Liver (tissue), 3 donors: ENCODE data around the gene IL21R.

ENCODE experiments used
- CTCF ChIP-seq: fragments of 150-350 bp; IDR thresholded peaks from 2 replicates; pipeline ENCODE4 v1.5.1; 2017; ENCODE audit warnings: improper control_type of control experiment, low read depth, low read length; ENCODE audit not compliant: missing input control
- MAX ChIP-seq: IDR thresholded peaks from 2 replicates; pipeline ENCODE4 v1.6.1; 2016; ENCODE audit warnings: antibody characterized with exemption
- RAD21 ChIP-seq, 2 donors: IDR thresholded peaks; 2 replicates each; pipeline ENCODE4 v1.6.1; 2016; ENCODE audit warnings: antibody characterized with exemption in 2 of 2, mild to moderate bottlenecking in 2 of 2
- REST ChIP-seq: IDR thresholded peaks from 2 replicates; pipeline ENCODE4 v1.6.1; 2016; ENCODE audit warnings: antibody characterized with exemption, mild to moderate bottlenecking
- YY1 ChIP-seq: IDR thresholded peaks from 2 replicates; pipeline ENCODE4 v1.6.1; 2016; ENCODE audit warnings: antibody characterized with exemption, mild to moderate bottlenecking
- donor health status: healthy.
- donor health status: healthy.

- no peak for TF ChIP-seq CTCF
- TF ChIP-seq MAX: no peak
- no peak for TF ChIP-seq YY1
- no peak for TF ChIP-seq RAD21 (IDR thresholded peaks at IDR 0.05)
- TF ChIP-seq REST: no peak
Observed at GRCh38 chr16:27408012-27408601, 6.1 kb downstream of the IL21R start.
